Esophagus squamous epithelium (tissue), 4 donors: ENCODE data around the gene SNRPB.
"Not testable (repeated sequence)": the region's sequence is repeated elsewhere in the genome, so short reads cannot be mapped to it uniquely, and the experiment has no call there.

ENCODE experiments used
- POLR2A ChIP-seq, 4 donors: fragments of 450-650 bp; IDR thresholded peaks; one replicate each; pipeline ENCODE4 v1.6.1; 2017; ENCODE audit warnings: antibody characterized with exemption in 4 of 4, mild to moderate bottlenecking in 4 of 4, moderate library complexity in 3 of 4
- TF ChIP-seq, protein P1 (sequence below), 6 experiments: fragments of 450-650 bp in 4 of 6; fragments of 200-600 bp in 2 of 6; sonication (generic) in 2 of 6; IDR thresholded peaks; one replicate each; pipeline ENCODE4 v1.5.1; 2016 to 2019; ENCODE audit warnings: antibody characterized with exemption in 6 of 6, mild to moderate bottlenecking in 4 of 6, moderate library complexity in 4 of 6

DNA sequence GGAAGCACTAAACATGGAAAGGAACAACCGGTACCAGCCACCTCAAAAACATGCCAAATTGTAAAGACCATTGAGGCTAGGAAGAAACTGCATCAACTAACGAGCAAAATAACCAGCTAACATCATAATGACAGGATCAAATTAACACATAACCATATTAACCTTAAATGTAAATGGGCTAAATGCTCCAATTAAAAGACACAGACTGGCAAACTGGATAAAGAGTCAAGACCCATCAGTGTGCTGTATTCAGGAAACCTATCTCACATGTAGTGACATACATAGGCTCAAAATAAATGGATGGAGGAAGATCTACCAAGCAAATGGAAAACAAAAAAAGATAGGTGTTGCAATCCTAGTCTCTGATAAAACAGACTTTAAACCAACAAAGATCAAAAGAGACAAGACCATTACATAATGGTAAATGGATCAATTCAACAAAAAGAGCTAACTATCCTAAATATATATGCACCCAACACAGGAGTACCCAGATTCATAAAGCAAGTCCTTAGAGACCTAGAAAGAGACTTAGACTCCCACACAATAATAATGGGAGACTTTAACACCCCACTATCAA lies 32.3 kb upstream of the SNRPB start:
- TF ChIP-seq, protein P1, sequence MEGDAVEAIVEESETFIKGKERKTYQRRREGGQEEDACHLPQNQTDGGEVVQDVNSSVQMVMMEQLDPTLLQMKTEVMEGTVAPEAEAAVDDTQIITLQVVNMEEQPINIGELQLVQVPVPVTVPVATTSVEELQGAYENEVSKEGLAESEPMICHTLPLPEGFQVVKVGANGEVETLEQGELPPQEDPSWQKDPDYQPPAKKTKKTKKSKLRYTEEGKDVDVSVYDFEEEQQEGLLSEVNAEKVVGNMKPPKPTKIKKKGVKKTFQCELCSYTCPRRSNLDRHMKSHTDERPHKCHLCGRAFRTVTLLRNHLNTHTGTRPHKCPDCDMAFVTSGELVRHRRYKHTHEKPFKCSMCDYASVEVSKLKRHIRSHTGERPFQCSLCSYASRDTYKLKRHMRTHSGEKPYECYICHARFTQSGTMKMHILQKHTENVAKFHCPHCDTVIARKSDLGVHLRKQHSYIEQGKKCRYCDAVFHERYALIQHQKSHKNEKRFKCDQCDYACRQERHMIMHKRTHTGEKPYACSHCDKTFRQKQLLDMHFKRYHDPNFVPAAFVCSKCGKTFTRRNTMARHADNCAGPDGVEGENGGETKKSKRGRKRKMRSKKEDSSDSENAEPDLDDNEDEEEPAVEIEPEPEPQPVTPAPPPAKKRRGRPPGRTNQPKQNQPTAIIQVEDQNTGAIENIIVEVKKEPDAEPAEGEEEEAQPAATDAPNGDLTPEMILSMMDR (IDR thresholded peaks at IDR 0.05): not testable (repeated sequence)
- TF ChIP-seq POLR2A (IDR thresholded peaks at IDR 0.05): not testable (repeated sequence)
